ENCODE results near the gene TARS3.

DNA sequence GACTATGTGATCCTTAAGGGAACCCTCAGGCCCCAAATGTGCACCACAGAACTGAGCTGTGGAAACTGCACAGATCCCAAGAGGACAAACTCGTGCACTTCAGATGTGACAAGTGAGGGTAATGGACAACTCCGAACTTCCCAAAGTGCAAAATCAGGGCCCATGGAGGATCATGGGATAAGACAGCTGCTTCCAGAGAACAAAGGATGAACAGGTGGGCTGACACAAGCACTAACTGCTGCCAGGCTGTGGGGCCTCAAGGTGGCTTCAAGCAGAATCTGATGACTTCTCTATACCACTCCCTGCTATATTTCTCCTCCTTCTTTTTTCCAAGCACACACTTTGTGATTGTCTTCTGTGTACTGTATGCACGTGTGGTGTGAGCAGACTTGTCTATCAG, 5.4 kb downstream of the TARS3 start:
- TF ChIP-seq CTCF (IDR thresholded peaks at IDR 0.05) (no peak), POLR2AphosphoS5 (IDR thresholded peaks at IDR 0.05) (no peak)
